HG03442 (cell line): ENCODE results near the gene KIRREL3.
"Not testable (repeated sequence)": the region's sequence is repeated elsewhere in the genome, so short reads cannot be mapped to it uniquely, and the experiment has no call there.

Experiments
- ATAC-seq: cut with Tn5 transposase; IDR thresholded peaks from one replicate; pipeline ENCODE4 v1.9.1; 2021; ENCODE audit warnings: mild to moderate bottlenecking, moderate library complexity; ENCODE audit not compliant: unreplicated experiment

KIRREL3 gene

DNA sequence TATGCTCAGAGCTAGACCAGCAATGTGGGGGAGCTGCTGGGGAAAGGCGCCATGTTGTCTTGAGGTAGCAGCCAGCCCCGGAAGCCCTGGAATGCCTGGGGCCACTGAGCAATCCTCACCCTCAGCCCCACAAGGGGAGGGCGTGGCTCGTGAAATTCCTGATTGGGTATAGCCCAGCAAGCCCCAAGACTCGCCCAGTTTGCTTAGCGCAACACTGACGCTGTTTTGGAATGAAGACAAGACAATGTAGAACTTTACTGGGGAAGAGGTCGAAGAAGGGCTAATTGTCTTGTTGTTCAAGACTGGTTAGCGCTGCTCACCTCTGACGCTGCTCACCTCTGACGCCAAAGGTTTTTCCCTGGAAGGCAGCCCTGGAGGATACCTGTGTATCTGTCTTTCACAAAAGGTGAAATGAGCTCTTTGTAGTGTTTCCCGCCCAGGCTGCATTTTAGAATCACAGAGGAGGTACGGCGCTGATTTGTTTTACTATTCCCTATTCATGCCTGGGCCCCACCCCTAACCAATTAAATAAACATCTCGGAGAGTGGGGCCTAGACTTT lies 597.5 kb downstream of the KIRREL3 start:
- no peak for ATAC-seq

DNA sequence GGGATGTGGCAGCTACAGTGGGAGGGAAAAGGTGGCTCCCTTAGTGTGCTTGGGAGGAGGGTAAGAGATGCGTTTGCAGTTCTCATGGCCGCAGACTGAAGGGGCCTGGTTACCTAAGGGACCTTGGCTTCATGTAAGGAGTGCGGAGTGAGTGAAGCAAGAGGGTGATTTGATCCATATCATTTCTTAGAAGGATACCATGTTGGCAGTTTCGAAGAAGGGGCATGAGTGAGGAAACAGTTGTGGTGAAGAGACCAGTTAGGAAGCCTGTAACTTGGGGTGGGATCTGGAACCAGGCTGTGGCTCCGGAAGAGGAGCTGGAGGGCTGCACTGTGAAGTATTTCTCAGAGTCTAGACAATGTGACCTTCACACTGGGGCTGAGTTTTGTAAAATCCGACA lies 600.1 kb downstream of the KIRREL3 start:
- no peak for ATAC-seq

DNA sequence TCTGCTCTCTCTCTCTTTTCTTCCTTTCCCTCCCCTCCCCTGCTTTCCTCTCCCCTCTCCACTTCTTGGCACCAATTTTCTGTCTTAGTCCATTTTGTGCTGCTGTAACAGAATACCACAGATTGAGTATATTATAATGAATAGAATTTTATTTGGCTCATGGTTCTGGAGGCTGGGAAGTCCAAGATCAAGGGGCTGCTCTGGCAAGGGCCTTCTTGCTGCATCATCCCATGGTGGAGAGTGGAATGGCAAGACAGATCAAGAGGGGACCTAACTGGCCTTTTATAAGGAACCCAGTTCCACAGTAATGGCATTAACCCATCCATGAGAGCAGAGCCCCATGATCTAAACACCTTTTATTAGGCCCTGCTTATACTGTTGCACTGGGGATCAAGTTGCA lies 600.6 kb downstream of the KIRREL3 start:
- ATAC-seq = no peak

DNA sequence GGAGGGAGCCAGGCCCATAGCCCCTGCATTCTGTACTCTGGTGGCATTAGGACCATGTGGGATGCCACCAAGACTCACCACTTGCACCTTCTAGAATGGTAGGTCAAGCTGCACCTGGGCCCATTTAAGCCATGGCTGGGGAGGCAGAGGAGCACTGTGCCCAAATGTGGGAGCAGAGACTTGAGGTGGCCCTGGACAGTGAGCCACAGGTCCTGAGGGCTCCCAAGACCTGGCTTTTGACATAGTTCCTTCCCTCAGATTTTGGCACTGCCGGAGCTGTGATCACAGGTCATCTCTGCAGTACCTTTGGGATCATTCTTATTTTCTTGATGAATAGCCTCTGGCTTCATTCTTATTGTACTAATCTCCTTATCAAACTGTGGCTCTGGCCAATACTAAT lies 601.8 kb downstream of the KIRREL3 start:
- ATAC-seq = no peak

DNA sequence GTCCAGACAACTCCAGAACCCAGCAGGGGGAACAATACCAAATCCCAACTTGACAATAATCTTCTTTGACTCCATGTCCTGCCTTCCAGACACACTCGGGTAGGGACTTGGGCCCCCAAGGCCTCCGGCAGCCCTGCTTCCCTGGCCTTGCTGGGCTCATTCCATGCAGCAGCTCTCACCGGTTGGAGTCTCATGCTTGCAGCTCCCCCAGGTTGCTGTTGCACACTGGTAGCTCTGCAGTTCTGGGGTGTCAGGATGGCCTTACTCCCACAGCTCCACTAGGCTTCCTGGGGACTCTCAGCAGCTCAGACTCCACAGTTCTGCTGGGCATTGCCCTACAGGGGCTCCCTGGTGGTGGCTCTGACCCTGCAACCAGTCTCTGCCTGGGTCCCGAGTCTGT lies 602.3 kb downstream of the KIRREL3 start:
- ATAC-seq = no peak

- no peak for ATAC-seq
These were observed 603.6 kb downstream of the KIRREL3 start for GRCh38 chr11:126396965-126397364.

DNA sequence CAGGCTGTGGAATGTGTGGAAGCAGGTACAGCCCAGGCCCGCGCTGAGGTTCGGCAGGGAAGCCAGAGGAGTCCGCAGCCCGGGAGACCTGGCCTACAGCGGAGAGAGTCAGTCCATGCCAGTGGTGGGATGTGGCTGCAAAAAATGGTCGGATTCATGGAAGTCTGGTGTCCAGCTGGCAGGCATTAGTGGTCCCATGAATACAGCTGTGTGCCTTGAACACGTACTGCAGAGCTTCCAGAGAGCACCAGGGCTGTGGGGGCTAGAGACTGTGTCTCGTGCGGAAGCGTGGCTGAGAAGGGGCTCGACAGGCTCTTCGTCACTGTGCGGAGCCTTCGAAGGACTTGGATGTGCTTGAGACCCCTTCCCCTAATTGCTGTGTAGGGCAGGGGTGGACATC lies 604.3 kb downstream of the KIRREL3 start:
- not testable (repeated sequence) for ATAC-seq

GRCh38 chr11:126395784-126396183 lies 604.8 kb downstream of the KIRREL3 start:
- not testable (repeated sequence) for ATAC-seq

DNA sequence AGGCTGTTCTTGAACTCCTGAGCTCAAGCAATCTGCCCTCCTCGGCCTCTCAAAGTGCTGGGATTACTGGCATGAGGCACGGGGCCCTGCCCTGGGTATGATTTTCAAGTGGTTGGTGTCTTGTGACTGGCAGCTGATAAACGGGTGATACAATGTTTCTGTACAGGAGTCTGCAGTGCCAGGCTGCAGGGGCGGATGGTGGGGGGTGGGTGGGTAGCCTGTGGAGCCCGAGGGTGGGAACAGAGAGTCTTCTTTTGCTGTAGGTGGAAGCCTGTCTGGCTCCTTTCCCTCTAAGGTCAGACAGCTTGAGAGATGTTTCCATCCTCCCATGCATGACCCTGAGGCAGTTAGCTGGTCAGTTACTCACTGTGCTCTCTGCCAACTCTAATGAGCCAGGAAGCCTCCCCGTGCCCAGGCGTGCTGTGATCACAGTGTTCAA lies 605.9 kb downstream of the KIRREL3 start:
- not testable (repeated sequence) for ATAC-seq

GRCh38 chr11:126394036-126394435 lies 606.5 kb downstream of the KIRREL3 start:
- no peak for ATAC-seq

DNA sequence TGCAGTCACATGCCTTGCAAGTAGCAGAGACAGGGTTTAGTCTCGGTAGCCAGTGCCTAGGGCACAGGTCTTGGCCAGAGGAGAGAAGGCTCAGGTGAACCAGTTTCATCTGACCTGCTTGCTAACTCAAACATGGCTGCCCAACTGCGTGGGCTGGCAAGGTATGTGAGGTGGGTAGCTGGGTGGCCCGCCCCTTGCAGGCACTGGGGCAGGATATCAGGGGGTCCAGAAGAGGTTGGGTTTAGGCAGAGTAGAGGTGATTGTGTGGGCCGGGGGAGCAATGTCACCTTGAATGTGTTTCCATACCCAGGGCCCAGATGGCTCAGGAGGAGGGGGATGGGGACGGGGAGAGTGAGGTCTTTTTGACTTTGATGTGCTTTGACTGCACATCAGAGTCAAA lies 607.4 kb downstream of the KIRREL3 start:
- ATAC-seq = no peak

- ATAC-seq = no peak
These were observed 607.9 kb downstream of the KIRREL3 start for GRCh38 chr11:126392633-126393013.

- ATAC-seq = peak; percentile 65
These were observed 608.5 kb downstream of the KIRREL3 start for GRCh38 chr11:126391970-126392632.

GRCh38 chr11:126391286-126391954 lies 609.1 kb downstream of the KIRREL3 start:
- no peak for ATAC-seq

GRCh38 chr11:126390272-126390867 lies 610.2 kb downstream of the KIRREL3 start:
- ATAC-seq = no peak

DNA sequence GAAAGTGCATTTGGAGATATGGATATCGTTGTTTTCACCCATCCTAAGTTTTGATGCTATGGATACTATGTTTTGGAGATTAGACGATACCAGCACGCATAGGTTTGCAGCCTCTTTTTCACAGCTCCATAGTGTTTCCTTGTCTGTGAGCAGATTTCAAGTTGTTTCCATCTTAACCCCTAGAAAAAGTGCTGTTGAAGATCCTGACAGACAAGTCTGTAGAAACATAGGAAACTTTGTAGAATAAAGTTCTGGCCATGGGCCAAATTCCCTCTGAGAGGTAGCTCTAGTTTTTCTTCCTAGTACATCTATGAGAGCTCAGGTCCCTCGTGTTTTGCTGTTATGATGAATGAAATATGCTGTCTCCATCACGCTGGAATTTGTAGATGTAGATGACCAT lies 612.7 kb downstream of the KIRREL3 start:
- no peak for ATAC-seq

DNA sequence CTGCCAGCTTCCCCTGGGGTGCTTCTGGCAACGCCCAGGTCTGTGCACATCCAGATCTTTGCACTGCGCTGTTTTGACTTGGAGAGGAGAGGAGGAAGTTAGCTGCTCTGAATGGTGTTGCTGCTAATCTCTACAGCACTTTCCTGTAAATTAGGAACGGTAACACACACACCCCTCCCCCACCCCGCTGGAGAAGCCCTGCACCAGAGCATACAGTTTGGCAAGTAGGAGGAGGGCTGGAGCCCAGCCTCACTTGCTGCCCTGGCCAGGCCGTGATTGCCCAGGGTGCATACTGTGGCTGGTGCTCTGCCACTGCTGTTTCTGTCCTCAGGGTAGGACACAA lies 613.9 kb downstream of the KIRREL3 start:
- not testable (repeated sequence) for ATAC-seq

DNA sequence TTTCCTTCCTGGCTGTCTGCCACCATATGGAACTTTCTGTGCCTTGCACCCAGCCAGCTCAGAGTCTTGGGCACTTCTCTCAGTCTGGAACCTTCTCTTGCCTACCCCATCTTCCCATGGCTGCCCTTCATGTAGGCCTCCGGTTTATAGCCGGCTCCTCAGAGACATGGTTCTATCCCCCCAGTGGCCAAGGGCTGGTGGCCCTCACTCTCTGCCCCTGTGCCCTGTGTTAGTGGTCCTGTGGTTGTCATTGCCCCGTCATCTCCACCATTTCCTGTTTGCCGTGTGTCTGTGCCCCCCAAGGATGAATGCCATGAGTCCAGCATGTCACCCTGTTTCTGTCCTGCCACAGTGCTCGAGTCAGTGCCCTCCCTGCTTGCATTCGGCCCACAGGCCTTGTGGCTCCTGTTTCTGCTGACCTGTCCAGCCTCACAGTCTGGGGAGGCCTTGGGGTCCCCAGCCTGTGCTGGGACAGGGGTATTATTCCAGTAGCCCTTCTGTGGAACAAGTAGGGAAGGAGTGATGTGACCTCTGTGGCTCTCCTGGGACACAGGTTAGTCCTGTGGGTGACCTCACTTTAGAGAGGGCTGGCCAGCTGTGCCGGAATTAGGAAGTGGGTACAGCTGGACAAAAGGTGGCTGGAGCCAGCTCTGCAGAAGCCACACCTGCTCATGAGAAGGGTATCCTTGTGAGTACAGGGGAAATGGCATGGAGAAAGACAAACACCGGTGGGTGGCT lies 614.4 kb downstream of the KIRREL3 start:
- ATAC-seq = no peak

DNA sequence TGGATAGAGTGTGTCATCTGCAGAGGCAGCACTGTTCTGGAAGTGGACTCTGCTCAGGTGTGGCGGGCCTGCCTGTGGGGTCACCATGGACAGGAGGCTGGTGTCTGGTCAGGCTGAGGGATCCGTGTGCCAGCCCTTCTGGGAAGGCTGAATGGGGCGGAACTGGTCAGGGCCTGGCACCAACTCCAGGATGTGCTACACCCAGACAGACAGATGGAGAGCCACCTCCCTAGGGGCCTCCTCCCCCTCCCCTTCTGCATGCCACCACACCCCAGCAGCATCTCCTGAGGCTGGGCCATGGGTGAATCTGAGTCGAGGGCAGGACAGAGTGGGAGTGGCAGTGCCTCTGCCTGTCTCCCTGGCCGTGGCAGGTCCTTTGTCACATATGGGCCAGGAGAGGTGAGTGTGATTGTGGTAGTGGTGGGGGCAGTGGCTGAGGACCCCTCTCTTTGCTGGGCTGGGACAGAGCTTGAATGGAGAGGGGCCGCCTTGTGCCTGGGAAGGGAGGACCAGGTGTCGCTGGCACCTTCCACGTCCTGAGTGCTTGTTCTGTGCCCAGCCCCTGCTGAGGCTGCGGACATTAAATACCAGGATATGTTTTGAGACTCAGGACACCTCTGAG lies 616.0 kb downstream of the KIRREL3 start:
- no peak for ATAC-seq

- no peak for ATAC-seq
These were observed 616.9 kb downstream of the KIRREL3 start for GRCh38 chr11:126383339-126384335.
